ENCODE data around the gene PSMG1. TPM values are rescaled to one million over a fixed set of nuclear protein-coding genes. Genes with fewer than 3 reads are reported as not detected.

PSMG1 gene
- total RNA-seq, 1 donor from 2014 or later: 30.2 TPM

Other genes with a start within 250 kb of the PSMG1 start
- 55.5 TPM in 2 replicates for gene BRWD1, start 130.2 kb upstream of the PSMG1 start, total RNA-seq
- gene HMGN1, start 165.6 kb upstream of the PSMG1 start, total RNA-seq: 115 and 126 TPM in 2 replicates